Measurements from ENCODE around the gene LSM12.

- no peak for TF ChIP-seq CTCF (IDR thresholded peaks at IDR 0.05; ENCODE audit: low read depth, low read length, poor library complexity, severe bottlenecking)
- TF ChIP-seq EZH2phosphoT487 (IDR thresholded peaks at IDR 0.05; ENCODE audit: borderline replicate concordance, low read length), result no peak
Measured at GRCh38 chr17:43986225-43986981, 80.1 kb downstream of the LSM12 start.
